Glutamatergic neuron (in vitro differentiated cells): Measurements from ENCODE around the gene OR10H1. TPM values are rescaled to one million over a fixed set of nuclear protein-coding genes. Genes with fewer than 3 reads are reported as not detected.
"Not testable (repeated sequence)": the region's sequence is repeated elsewhere in the genome, so short reads cannot be mapped to it uniquely, and the experiment has no call there.

Source experiments
- DNase-seq: peaks from one replicate; pipeline ENCODE4 v3.0.0; 2022
- H3K27ac Mint-ChIP-seq: one replicate; pipeline ENCODE4 v1.8.0; 2020; ENCODE audit warnings: mild to moderate bottlenecking, mixed read lengths, inconsistent platforms; ENCODE audit not compliant: unreplicated experiment
- H3K27me3 Mint-ChIP-seq: one replicate; pipeline ENCODE4 v1.8.0; 2020; ENCODE audit warnings: mild to moderate bottlenecking, moderate library complexity, mixed read lengths, inconsistent platforms; ENCODE audit not compliant: unreplicated experiment
- H3K36me3 Mint-ChIP-seq: one replicate; pipeline ENCODE4 v1.8.0; 2020; ENCODE audit warnings: mild to moderate bottlenecking, mixed read lengths, inconsistent platforms; ENCODE audit not compliant: unreplicated experiment
- H3K4me1 Mint-ChIP-seq: one replicate; pipeline ENCODE4 v1.8.0; 2020; ENCODE audit warnings: mild to moderate bottlenecking, low read depth, mixed read lengths, inconsistent platforms; ENCODE audit not compliant: unreplicated experiment
- H3K4me3 Mint-ChIP-seq: one replicate; pipeline ENCODE4 v1.8.0; 2020; ENCODE audit warnings: mild to moderate bottlenecking, mixed read lengths, inconsistent platforms; ENCODE audit not compliant: unreplicated experiment
- H3K9me3 Mint-ChIP-seq: one replicate; pipeline ENCODE4 v1.8.0; 2020; ENCODE audit warnings: mild to moderate bottlenecking, moderate library complexity, mixed read lengths, inconsistent platforms; ENCODE audit not compliant: unreplicated experiment
- total RNA-seq: library from RNA; stranded (reverse); fragmentation: NEBNext Ultra II Directional; extraction: Animal tissue kit (Norgen Biotek cat#: 25700); gene quantifications from one replicate; pipeline ENCODE4 v1.2.1, GENCODE V29; 2021; ENCODE audit not compliant: unreplicated experiment
- TF ChIP-seq, protein P1 (sequence below): fragments of 200-600 bp; sonication (generic); IDR thresholded peaks from one replicate; pipeline ENCODE4 v1.5.0; 2021; ENCODE audit not compliant: partially characterized antibody, unreplicated experiment

The OR10H1 gene
- total RNA-seq, 1 donor from 2014 or later: not detected

DNA sequence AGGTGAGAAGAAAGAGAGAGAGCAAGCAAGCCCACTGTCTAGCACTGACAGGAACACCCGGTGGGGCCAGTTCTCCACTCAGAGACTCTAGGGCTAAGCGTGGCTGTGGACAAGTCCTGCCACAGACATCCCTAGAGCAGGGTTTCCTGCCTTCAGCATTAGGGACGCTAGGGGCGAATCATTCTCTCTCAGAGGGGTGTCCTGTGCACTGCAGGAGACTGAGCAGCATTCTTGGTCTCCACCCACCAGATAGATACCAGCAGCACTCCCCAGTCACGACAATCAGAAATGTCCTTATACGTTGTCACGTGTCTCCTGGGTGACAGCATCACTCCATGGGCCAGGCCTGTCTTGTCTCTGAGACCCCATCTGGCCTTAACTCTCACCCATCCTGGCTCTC is 1.5 kb downstream of the OR10H1 start:
- Mint-ChIP-seq H3K36me3 (no peaks in the 10 kb centered on the region), H3K27ac (no peak overlapping the region), H3K4me3 (no peak overlapping the region), H3K4me1 (no peaks in the 10 kb centered on the region), H3K9me3 (peaks cover 2% of the 10 kb centered on the region), H3K27me3 (peaks cover 4% of the 10 kb centered on the region)
- no peak for DNase-seq
- TF ChIP-seq, protein P1, sequence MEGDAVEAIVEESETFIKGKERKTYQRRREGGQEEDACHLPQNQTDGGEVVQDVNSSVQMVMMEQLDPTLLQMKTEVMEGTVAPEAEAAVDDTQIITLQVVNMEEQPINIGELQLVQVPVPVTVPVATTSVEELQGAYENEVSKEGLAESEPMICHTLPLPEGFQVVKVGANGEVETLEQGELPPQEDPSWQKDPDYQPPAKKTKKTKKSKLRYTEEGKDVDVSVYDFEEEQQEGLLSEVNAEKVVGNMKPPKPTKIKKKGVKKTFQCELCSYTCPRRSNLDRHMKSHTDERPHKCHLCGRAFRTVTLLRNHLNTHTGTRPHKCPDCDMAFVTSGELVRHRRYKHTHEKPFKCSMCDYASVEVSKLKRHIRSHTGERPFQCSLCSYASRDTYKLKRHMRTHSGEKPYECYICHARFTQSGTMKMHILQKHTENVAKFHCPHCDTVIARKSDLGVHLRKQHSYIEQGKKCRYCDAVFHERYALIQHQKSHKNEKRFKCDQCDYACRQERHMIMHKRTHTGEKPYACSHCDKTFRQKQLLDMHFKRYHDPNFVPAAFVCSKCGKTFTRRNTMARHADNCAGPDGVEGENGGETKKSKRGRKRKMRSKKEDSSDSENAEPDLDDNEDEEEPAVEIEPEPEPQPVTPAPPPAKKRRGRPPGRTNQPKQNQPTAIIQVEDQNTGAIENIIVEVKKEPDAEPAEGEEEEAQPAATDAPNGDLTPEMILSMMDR: no peak

DNA sequence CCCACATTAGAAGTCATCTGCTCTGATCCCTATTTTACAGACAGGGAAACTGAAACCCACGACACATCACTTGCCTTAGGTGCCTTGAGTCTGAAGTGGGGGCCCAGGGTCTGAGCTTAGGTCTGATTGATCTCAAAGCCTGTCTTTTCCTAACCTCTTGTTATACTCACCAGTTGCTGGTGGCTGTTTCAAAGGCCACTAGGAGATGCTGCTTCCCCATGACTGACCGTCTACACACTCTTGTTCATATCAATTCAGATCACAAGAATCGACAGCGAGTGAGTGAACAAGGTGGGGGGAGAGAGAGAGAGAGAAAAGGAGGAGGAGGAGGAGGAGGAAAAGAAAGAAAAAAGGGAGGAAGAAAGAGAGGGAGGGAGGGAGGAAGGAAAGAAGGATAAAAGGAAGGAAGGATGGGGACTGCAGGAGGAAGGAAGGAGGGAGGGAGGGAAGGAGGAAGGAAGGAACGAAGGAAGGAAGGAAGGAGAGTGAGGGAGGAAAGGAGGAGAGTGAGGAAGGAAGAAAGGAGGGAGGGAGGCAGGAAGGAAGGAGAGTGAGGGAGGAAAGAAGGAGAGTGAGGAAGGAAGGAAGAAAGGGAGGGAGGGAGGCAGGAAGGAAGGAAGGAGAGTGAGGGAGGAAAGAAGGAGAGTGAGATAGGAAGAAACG is 3.3 kb downstream of the OR10H1 start:
- TF ChIP-seq, protein P1: no peak
- H3K4me1 Mint-ChIP-seq: no peaks in the 10 kb centered on the region
- H3K4me3 Mint-ChIP-seq: no peak overlapping the region
- DNase-seq: no peak
- H3K27me3 Mint-ChIP-seq: peaks cover 4% of the 10 kb centered on the region
- H3K9me3 Mint-ChIP-seq: peaks cover 5% of the 10 kb centered on the region
- no peak overlapping the region for H3K27ac Mint-ChIP-seq
- no peaks in the 10 kb centered on the region for H3K36me3 Mint-ChIP-seq

DNA sequence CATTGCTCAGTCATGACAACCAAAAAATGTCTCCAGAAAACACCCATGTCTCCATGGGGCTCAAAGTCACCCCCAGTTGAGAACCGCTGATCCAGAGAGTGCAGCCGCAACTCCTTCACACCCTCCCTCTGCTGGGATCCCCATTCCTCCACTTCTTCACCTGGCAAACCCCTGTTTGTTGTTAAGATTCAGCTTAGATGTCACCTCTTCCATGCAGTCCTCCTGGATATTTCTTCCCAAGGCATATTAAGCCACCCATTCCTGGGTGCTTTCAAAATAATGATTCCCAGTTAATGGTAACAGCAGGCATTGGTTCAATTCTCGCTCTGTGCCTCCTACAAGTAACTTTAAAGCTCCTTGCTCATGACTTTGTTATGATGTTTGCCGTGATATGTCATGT is 4.0 kb downstream of the OR10H1 start:
- Mint-ChIP-seq H3K4me3 (no peak overlapping the region), H3K27ac (no peak overlapping the region), H3K9me3 (peaks cover 8% of the 10 kb centered on the region), H3K4me1 (no peaks in the 10 kb centered on the region), H3K27me3 (peaks cover 7% of the 10 kb centered on the region), H3K36me3 (no peaks in the 10 kb centered on the region)
- TF ChIP-seq, protein P1: no peak
- DNase-seq: no peak

DNA sequence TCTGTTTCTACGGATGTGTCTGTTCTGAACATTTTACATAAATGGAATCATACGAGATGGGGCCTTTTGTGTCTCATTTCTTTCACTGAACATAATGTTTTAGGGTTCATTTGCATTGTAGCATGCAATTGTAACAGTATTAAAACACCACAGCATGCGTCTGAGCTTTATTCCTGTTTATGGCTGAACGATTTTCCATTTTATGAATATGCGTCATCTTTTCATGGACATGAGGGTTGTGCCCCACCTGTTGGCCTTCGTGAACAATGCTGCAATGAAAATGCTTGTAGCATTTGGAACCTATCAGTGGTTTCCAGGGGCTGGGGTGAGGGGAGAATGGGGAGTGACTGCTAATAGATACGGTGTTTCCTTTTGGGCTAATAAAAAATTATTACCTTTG is 5.1 kb downstream of the OR10H1 start:
- H3K9me3 Mint-ChIP-seq: peaks cover 8% of the 10 kb centered on the region
- DNase-seq: no peak
- TF ChIP-seq, protein P1: no peak
- no peaks in the 10 kb centered on the region for H3K36me3 Mint-ChIP-seq
- H3K27me3 Mint-ChIP-seq: peaks cover 7% of the 10 kb centered on the region
- no peak overlapping the region for H3K27ac Mint-ChIP-seq
- H3K4me3 Mint-ChIP-seq: no peak overlapping the region
- H3K4me1 Mint-ChIP-seq: no peaks in the 10 kb centered on the region

DNA sequence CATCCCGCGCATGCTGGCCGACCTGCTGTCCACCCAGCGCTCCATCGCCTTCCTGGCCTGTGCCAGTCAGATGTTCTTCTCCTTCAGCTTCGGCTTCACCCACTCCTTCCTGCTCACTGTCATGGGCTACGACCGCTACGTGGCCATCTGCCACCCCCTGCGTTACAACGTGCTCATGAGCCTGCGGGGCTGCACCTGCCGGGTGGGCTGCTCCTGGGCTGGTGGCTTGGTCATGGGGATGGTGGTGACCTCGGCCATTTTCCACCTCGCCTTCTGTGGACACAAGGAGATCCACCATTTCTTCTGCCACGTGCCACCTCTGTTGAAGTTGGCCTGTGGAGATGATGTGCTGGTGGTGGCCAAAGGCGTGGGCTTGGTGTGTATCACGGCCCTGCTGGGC is 21.2 kb downstream of the OR10H1 start:
- DNase-seq, H3K27ac Mint-ChIP-seq, H3K4me3 Mint-ChIP-seq, H3K36me3 Mint-ChIP-seq, H3K27me3 Mint-ChIP-seq, H3K4me1 Mint-ChIP-seq: not testable (repeated sequence)
- peaks cover 10% of the 10 kb centered on the region for H3K9me3 Mint-ChIP-seq
